ENCODE data around the gene RIMS3. TPM values are rescaled to one million over a fixed set of nuclear protein-coding genes. Genes with fewer than 3 reads are reported as not detected.

The RIMS3 gene
- total RNA-seq, 1 donor, result 6.2 TPM

GRCh38 chr1:40693425-40693824 lies 27.9 kb upstream of the RIMS3 start:
- H3K27ac ChIP-seq (ENCODE audit: low read depth, low read length), result peak overlapping the region; percentile 93
- H3K9me3 ChIP-seq (ENCODE audit: low read depth, low read length), result no peaks in the 10 kb centered on the region
- no peak overlapping the region for H2AFZ ChIP-seq (ENCODE audit: low read length)
- H3K4me1 ChIP-seq (ENCODE audit: insufficient read depth, low read length), result peaks cover 20% of the 10 kb centered on the region
- H3K4me2 ChIP-seq (ENCODE audit: insufficient read depth, low read length), result peak overlapping the region; percentile 93
- H3K36me3 ChIP-seq (ENCODE audit: insufficient read depth, low read length), result peaks cover 5% of the 10 kb centered on the region
- H3K27me3 ChIP-seq (ENCODE audit: insufficient read depth, low read length), result no peaks in the 10 kb centered on the region
- H3K79me2 ChIP-seq (ENCODE audit: insufficient read depth, low read length), result peaks cover 90% of the 10 kb centered on the region
- peaks cover 9% of the 10 kb centered on the region for H4K20me1 ChIP-seq (ENCODE audit: insufficient read depth, low read length)
- H3K4me3 ChIP-seq (ENCODE audit: insufficient read depth, low read length), result no peak overlapping the region
- TF ChIP-seq CTCF (IDR thresholded peaks at IDR 0.05; ENCODE audit: extremely low read depth, low read depth, low read length), result no peak
- DNase-seq (ENCODE audit: insufficient read length, low spot score, missing footprints), result no peak

GRCh38 chr1:40692429-40692895 lies 27.0 kb upstream of the RIMS3 start:
- DNase-seq (ENCODE audit: insufficient read length, low spot score, missing footprints), result no peak
- Histone ChIP-seq H2AFZ (ENCODE audit: low read length) (peak overlapping the region; percentile 87), H3K79me2 (ENCODE audit: insufficient read depth, low read length) (peaks cover 81% of the 10 kb centered on the region), H3K4me3 (ENCODE audit: insufficient read depth, low read length) (peak overlapping the region; percentile 97), H3K27ac (ENCODE audit: low read depth, low read length) (peak overlapping the region; percentile 93), H3K9me3 (ENCODE audit: low read depth, low read length) (no peaks in the 10 kb centered on the region), H3K4me1 (ENCODE audit: insufficient read depth, low read length) (peaks cover 20% of the 10 kb centered on the region), H3K4me2 (ENCODE audit: insufficient read depth, low read length) (peak overlapping the region; percentile 93), H3K36me3 (ENCODE audit: insufficient read depth, low read length) (peaks cover 5% of the 10 kb centered on the region), H3K27me3 (ENCODE audit: insufficient read depth, low read length) (no peaks in the 10 kb centered on the region), H4K20me1 (ENCODE audit: insufficient read depth, low read length) (peaks cover 9% of the 10 kb centered on the region)
- no peak for TF ChIP-seq CTCF (IDR thresholded peaks at IDR 0.05; ENCODE audit: extremely low read depth, low read depth, low read length)

GRCh38 chr1:40691538-40692428 lies 26.3 kb upstream of the RIMS3 start, which contains the start of gene NFYC:
Gene NFYC, plus strand, starts transcription at chr1:40691704. Its CDS starts 47,140 bp downstream, at chr1:40738844.
- peaks cover 9% of the 10 kb centered on the region for H4K20me1 ChIP-seq (ENCODE audit: insufficient read depth, low read length)
- H3K4me1 ChIP-seq (ENCODE audit: insufficient read depth, low read length), result peaks cover 20% of the 10 kb centered on the region
- peak within 1 kb of the TSS; percentile 93 for H3K4me2 ChIP-seq (ENCODE audit: insufficient read depth, low read length)
- peaks cover 74% of the 10 kb centered on the region for H3K79me2 ChIP-seq (ENCODE audit: insufficient read depth, low read length)
- peak within 1 kb of the TSS; percentile 87 for H2AFZ ChIP-seq (ENCODE audit: low read length)
- H3K9me3 ChIP-seq (ENCODE audit: low read depth, low read length), result no peaks in the 10 kb centered on the region
- H3K4me3 ChIP-seq (ENCODE audit: insufficient read depth, low read length), result peak within 1 kb of the TSS; percentile 97
- H3K27me3 ChIP-seq (ENCODE audit: insufficient read depth, low read length), result no peaks in the 10 kb centered on the region
- TF ChIP-seq CTCF (IDR thresholded peaks at IDR 0.05; ENCODE audit: extremely low read depth, low read depth, low read length), result no peak
- DNase-seq (ENCODE audit: insufficient read length, low spot score, missing footprints), result peak; percentile 97
- H3K36me3 ChIP-seq (ENCODE audit: insufficient read depth, low read length), result peaks cover 9% of the 10 kb centered on the region
- H3K27ac ChIP-seq (ENCODE audit: low read depth, low read length), result peak within 1 kb of the TSS; percentile 93
